AG04450 (cell line): ENCODE measurements around the gene DCXR. TPM values are rescaled to one million over a fixed set of nuclear protein-coding genes. Genes with fewer than 3 reads are reported as not detected.

Experiments
- CTCF ChIA-PET: fragments of 300-600, 350-600 bp; formaldehyde crosslinking; extraction: SDS; loops from one replicate; lab custom pipeline; 2022; ENCODE audit warnings: antibody characterized with exemption, inconsistent platforms; lab: Charles Lee
- POLR2A ChIA-PET: fragments of 350-600 bp; formaldehyde crosslinking; extraction: SDS; loops from one replicate; lab custom pipeline; 2021; ENCODE audit warnings: antibody characterized with exemption, inconsistent platforms; lab: Yijun Ruan, JAX
- DNase-seq: peaks from one replicate; pipeline ENCODE4 v3.0.0-alpha.2; 2011; ENCODE audit warnings: low read depth, low spot score
- H3K27ac ChIP-seq: one replicate; pipeline ENCODE4 v1.5.1; 2012; ENCODE audit warnings: low read depth, low read length, control low read depth
- H3K27me3 ChIP-seq: one replicate; pipeline ENCODE4 v1.6.0; 2012; ENCODE audit warnings: low read length; ENCODE audit not compliant: control insufficient read depth, insufficient read depth
- H3K4me3 ChIP-seq: 2 replicates; pipeline ENCODE4 v1.5.1; 2011; ENCODE audit warnings: mild to moderate bottlenecking, low read depth, low read length, control low read depth
- H3K9me3 ChIP-seq: 2 replicates; pipeline ENCODE4 v1.5.1; 2012; ENCODE audit warnings: low read length; ENCODE audit not compliant: control insufficient read depth, insufficient read depth
- CTCF ChIP-seq: IDR thresholded peaks from 2 replicates; pipeline ENCODE4 v1.5.1; 2011; ENCODE audit warnings: low read depth, low read length, control low read depth, inconsistent platforms
- polyA plus RNA-seq: library from polyadenylated mRNA; depleted of rRNA; stranded (reverse); fragments of >200 nt; gene quantifications from 2 replicates; pipeline ENCODE4 v1.2.3, GENCODE V29; 2011

Gene DCXR
- polyA plus RNA-seq, 1 experiment, result 35.5 TPM

- Histone ChIP-seq H3K4me3 (no peak overlapping the region), H3K27me3 (no peaks in the 10 kb centered on the region), H3K27ac (no peak overlapping the region), H3K9me3 (peaks cover 7% of the 10 kb centered on the region; the same call in 1 of the 2 replicates)
- ChIA-PET CTCF (no interaction called here), POLR2A (no interaction called here)
- TF ChIP-seq CTCF, result no peak
- no peak for DNase-seq
These were observed 36.5 kb downstream of the DCXR start for GRCh38 chr17:82000803-82001570.

GRCh38 chr17:81999976-82000802, 37.3 kb downstream of the DCXR start:
- CTCF ChIA-PET, result no interaction called here
- Histone ChIP-seq H3K27ac (no peak overlapping the region), H3K27me3 (no peaks in the 10 kb centered on the region), H3K9me3 (peaks cover 7% of the 10 kb centered on the region; the same call in 1 of the 2 replicates), H3K4me3 (no peak overlapping the region)
- no peak for DNase-seq
- no peak for TF ChIP-seq CTCF
- POLR2A ChIA-PET, result no interaction called here

- no peak for TF ChIP-seq CTCF
- Histone ChIP-seq H3K27me3 (no peaks in the 10 kb centered on the region), H3K27ac (no peak overlapping the region), H3K4me3 (no peak overlapping the region), H3K9me3 (peaks cover 7% of the 10 kb centered on the region; the same call in 1 of the 2 replicates)
- CTCF ChIA-PET, result interaction anchor here (0.9 kb wide), 1 partner anchor 39 kb away, joined by 4 read pairs; no protein-coding TSS in a partner anchor
- no peak for DNase-seq
- POLR2A ChIA-PET, result no interaction called here
These were observed 37.9 kb downstream of the DCXR start for GRCh38 chr17:81999587-81999975.

GRCh38 chr17:81998691-81999438, 38.6 kb downstream of the DCXR start:
- CTCF ChIA-PET, result interaction anchor here (0.9 kb wide), 1 partner anchor 38 kb away, joined by 4 read pairs; no protein-coding TSS in a partner anchor
- Histone ChIP-seq H3K4me3 (no peak overlapping the region), H3K27ac (no peak overlapping the region), H3K9me3 (peaks cover 7% of the 10 kb centered on the region; the same call in 1 of the 2 replicates), H3K27me3 (no peaks in the 10 kb centered on the region)
- no peak for DNase-seq
- TF ChIP-seq CTCF, result no peak
- POLR2A ChIA-PET, result no interaction called here
